Uterus (tissue), 2 donors: ENCODE data around the gene NUDT1.

ENCODE experiments used
- POLR2A ChIP-seq, 2 donors: fragments of 450-650 bp; IDR thresholded peaks; one replicate each; pipeline ENCODE4 v1.6.1; 2016; ENCODE audit warnings: antibody characterized with exemption in 2 of 2, mild to moderate bottlenecking in 1 of 2, moderate library complexity in 1 of 2
- TF ChIP-seq, protein P1 (sequence below), 4 experiments: fragments of 200-600 bp in 2 of 4; fragments of 450-650 bp in 2 of 4; sonication (generic) in 2 of 4; IDR thresholded peaks; one replicate each; pipeline ENCODE4 v1.5.1; 2016 to 2019; ENCODE audit warnings: antibody characterized with exemption in 4 of 4, mild to moderate bottlenecking in 2 of 4, moderate library complexity in 1 of 4

DNA sequence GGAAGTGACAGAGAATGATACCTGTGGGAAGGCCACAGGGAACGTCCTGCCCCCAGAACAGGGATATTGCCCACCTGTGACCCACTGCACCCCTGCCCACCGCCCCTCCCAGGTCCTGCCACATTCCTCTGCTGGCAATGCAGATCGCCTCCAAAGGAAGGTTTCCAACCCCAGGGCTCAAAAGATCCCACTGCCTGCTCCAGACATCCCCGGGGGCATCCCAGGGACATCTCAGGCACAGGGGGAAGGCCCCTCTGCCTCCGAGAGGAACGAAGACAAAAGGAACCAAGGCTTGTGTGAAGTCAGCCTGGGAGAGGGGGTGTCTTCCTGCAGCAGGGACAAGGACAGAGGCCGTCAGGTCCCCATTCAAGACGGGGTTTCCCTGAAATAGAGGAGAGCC, 28.5 kb downstream of the NUDT1 start:
- TF ChIP-seq, protein P1, sequence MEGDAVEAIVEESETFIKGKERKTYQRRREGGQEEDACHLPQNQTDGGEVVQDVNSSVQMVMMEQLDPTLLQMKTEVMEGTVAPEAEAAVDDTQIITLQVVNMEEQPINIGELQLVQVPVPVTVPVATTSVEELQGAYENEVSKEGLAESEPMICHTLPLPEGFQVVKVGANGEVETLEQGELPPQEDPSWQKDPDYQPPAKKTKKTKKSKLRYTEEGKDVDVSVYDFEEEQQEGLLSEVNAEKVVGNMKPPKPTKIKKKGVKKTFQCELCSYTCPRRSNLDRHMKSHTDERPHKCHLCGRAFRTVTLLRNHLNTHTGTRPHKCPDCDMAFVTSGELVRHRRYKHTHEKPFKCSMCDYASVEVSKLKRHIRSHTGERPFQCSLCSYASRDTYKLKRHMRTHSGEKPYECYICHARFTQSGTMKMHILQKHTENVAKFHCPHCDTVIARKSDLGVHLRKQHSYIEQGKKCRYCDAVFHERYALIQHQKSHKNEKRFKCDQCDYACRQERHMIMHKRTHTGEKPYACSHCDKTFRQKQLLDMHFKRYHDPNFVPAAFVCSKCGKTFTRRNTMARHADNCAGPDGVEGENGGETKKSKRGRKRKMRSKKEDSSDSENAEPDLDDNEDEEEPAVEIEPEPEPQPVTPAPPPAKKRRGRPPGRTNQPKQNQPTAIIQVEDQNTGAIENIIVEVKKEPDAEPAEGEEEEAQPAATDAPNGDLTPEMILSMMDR (IDR thresholded peaks at IDR 0.05), result no peak
- no peak for TF ChIP-seq POLR2A (IDR thresholded peaks at IDR 0.05)
